Astrocyte of the cerebellum (primary cell): Measurements from ENCODE around the gene TAGLN.
A peak's percentile ranks its signal among the peaks of the same experiment; 100 is the strongest.

Experiments used
- DNase-seq: peaks from one replicate; pipeline ENCODE4 v3.0.0-alpha.2; 2011; ENCODE audit warnings: low read depth
- H3K4me3 ChIP-seq: 2 replicates; pipeline ENCODE4 v1.5.1; 2011; ENCODE audit warnings: mild to moderate bottlenecking, low read depth, low read length, moderate library complexity
- CTCF ChIP-seq: IDR thresholded peaks from 2 replicates; pipeline ENCODE4 v1.5.1; 2012; ENCODE audit warnings: low read length, low read depth, moderate library complexity, mild to moderate bottlenecking; ENCODE audit errors: missing control alignments
- in situ Hi-C: cut with HindIII; loops from 2 replicates; pipeline ENCODE4 v1.10.0; 2017; ENCODE audit warnings: low sequenced_read_pairs

TAGLN gene

DNA sequence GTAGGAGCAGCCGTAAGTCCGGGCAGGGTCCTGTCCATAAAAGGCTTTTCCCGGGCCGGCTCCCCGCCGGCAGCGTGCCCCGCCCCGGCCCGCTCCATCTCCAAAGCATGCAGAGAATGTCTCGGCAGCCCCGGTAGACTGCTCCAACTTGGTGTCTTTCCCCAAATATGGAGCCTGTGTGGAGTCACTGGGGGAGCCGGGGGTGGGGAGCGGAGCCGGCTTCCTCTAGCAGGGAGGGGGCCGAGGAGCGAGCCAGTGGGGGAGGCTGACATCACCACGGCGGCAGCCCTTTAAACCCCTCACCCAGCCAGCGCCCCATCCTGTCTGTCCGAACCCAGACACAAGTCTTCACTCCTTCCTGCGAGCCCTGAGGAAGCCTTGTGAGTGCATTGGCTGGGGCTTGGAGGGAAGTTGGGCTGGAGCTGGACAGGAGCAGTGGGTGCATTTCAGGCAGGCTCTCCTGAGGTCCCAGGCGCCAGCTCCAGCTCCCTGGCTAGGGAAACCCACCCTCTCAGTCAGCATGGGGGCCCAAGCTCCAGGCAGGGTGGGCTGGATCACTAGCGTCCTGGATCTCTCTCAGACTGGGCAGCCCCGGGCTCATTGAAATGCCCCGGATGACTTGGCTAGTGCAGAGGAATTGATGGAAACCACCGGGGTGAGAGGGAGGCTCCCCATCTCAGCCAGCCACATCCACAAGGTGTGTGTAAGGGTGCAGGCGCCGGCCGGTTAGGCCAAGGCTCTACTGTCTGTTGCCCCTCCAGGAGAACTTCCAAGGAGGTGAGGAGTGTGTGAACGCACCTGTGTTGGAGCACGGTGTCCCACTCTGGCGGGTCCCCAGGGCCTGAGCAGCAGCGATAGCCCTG, at the start of gene TAGLN:
TAGLN (plus strand) TSS at position 318 of the 863 bp plus-strand sequence. CDS start 3,644 bp downstream, outside the sequence.
- peak within 1 kb of the TSS; percentile 64 for H3K4me3 ChIP-seq
- no peak for TF ChIP-seq CTCF
- DNase-seq, result peak; percentile 89
- in situ Hi-C loops, result no loop called here

- TF ChIP-seq CTCF, result no peak
- in situ Hi-C loops, result no loop called here
- H3K4me3 ChIP-seq, result no peak overlapping the region
- no peak for DNase-seq
These were observed 47.1 kb upstream of the TAGLN start for GRCh38 chr11:117152066-117152465.

- H3K4me3 ChIP-seq, result no peak overlapping the region
- DNase-seq, result no peak
- in situ Hi-C loops, result no loop called here
- no peak for TF ChIP-seq CTCF
These were observed 44.7 kb upstream of the TAGLN start for GRCh38 chr11:117154468-117154867.

DNA sequence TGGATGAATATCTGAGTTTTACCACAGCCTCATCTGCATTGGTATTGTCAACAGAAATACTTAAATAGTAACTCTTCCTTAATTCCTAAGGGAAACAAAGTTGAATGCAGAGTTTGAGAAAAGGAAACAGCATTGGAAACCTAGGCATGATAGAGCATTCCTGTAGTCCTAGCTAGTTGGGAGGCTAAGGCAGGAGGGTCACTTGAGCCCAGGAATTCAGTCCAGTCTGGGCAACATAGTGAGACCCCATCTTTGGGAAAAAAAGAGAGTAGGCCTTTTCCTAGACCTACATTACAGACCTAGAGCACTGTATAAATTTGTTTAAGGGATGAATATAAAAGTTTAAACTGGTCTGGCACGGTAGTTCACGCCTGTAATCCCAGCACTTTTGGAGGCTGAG, 41.7 kb upstream of the TAGLN start:
- in situ Hi-C loops, result no loop called here
- no peak overlapping the region for H3K4me3 ChIP-seq
- TF ChIP-seq CTCF, result no peak
- no peak for DNase-seq

DNA sequence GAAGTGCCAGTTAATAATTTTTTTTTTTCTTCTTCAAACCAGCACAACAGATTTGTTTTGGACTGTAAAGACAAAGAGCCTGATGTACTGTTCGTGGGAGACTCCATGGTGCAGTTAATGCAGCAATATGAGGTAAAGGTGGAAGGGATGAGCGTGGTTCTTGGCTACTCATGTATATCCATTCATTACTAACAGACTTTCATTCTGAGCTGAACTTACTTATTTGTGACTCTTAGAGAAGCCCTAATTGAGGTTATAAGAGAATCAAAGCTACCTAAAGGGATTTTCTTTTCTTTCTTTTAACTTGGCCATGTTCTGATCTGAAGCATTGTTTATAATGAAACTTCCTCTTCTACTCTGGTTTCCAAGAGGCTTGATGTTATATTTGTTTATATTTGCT, 39.3 kb upstream of the TAGLN start:
- in situ Hi-C loops, result no loop called here
- H3K4me3 ChIP-seq, result no peak overlapping the region
- TF ChIP-seq CTCF, result no peak
- no peak for DNase-seq

DNA sequence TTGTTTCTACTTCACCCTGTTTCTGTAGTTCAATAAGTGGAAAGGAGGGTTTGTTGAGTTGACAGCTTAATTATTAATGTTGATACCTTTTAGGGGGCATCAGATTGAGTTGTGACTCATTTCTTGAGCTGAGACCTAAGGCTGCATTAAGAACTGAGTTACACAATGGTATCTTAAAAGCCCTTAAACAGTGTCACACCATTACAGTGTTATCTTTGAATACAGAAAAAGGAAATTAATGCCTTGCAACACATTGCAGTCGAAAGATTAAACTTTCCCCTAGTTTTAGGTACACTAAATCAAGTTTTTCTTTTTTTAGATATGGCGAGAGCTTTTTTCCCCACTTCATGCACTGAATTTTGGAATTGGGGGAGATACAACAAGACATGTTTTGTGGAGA, 38.3 kb upstream of the TAGLN start:
- no peak overlapping the region for H3K4me3 ChIP-seq
- DNase-seq, result no peak
- no peak for TF ChIP-seq CTCF
- in situ Hi-C loops, result no loop called here
